Measurements from ENCODE around the gene EFHD1.

EFHD1 gene

GRCh38 chr2:232633413-232634205 lies at the start of gene EFHD1:
Gene EFHD1 (plus strand): TSS chr2:232633604. CDS start chr2:232633705, 101 bp downstream.
- no peak within 1 kb of the TSS for H3K27ac ChIP-seq (ENCODE audit: low read depth, low read length)
- peaks cover 62% of the 10 kb centered on the region for H3K27me3 ChIP-seq (ENCODE audit: control insufficient read depth, insufficient read depth, low read length)
- peak within 1 kb of the TSS; percentile 77 for H3K4me3 ChIP-seq (ENCODE audit: low read depth, low read length)
- peak within 1 kb of the TSS; percentile 68 for H3K9ac ChIP-seq (ENCODE audit: low read length)
- H3K36me3 ChIP-seq (ENCODE audit: control insufficient read depth, insufficient read depth, low read length), result no peaks in the 10 kb centered on the region
- H3K9me3 ChIP-seq (ENCODE audit: control insufficient read depth, insufficient read depth, low read depth, low read length), result no peaks in the 10 kb centered on the region
- H3K4me1 ChIP-seq (ENCODE audit: control insufficient read depth, insufficient read depth, low read length), result no peaks in the 10 kb centered on the region

GRCh38 chr2:232584238-232584637 lies 49.2 kb upstream of the EFHD1 start:
- no peak overlapping the region for H3K27ac ChIP-seq (ENCODE audit: low read depth, low read length)
- H3K27me3 ChIP-seq (ENCODE audit: control insufficient read depth, insufficient read depth, low read length), result no peaks in the 10 kb centered on the region
- no peaks in the 10 kb centered on the region for H3K9me3 ChIP-seq (ENCODE audit: control insufficient read depth, insufficient read depth, low read depth, low read length)
- peaks cover 38% of the 10 kb centered on the region for H3K36me3 ChIP-seq (ENCODE audit: control insufficient read depth, insufficient read depth, low read length)
- 0 out of 2 replicates have a peak, but pooled peaks cover 3% of the 10 kb centered on the region for H3K4me1 ChIP-seq (ENCODE audit: control insufficient read depth, insufficient read depth, low read length)
- H3K9ac ChIP-seq (ENCODE audit: low read length), result no peak overlapping the region
- H3K4me3 ChIP-seq (ENCODE audit: low read depth, low read length), result no peak overlapping the region

- Histone ChIP-seq H3K9ac (ENCODE audit: low read length) (no peak overlapping the region), H3K4me3 (ENCODE audit: low read depth, low read length) (no peak overlapping the region), H3K27me3 (ENCODE audit: control insufficient read depth, insufficient read depth, low read length) (no peaks in the 10 kb centered on the region), H3K36me3 (ENCODE audit: control insufficient read depth, insufficient read depth, low read length) (peaks cover 17% of the 10 kb centered on the region), H3K9me3 (ENCODE audit: control insufficient read depth, insufficient read depth, low read depth, low read length) (no peaks in the 10 kb centered on the region), H3K4me1 (ENCODE audit: control insufficient read depth, insufficient read depth, low read length) (peaks cover 13% of the 10 kb centered on the region), H3K27ac (ENCODE audit: low read depth, low read length) (no peak overlapping the region)
Observed at GRCh38 chr2:232586943-232587505, 46.4 kb upstream of the EFHD1 start.

- H3K36me3 ChIP-seq (ENCODE audit: control insufficient read depth, insufficient read depth, low read length), result peaks cover 13% of the 10 kb centered on the region
- H3K27me3 ChIP-seq (ENCODE audit: control insufficient read depth, insufficient read depth, low read length), result no peaks in the 10 kb centered on the region
- peaks cover 13% of the 10 kb centered on the region for H3K4me1 ChIP-seq (ENCODE audit: control insufficient read depth, insufficient read depth, low read length)
- no peak overlapping the region for H3K9ac ChIP-seq (ENCODE audit: low read length)
- H3K27ac ChIP-seq (ENCODE audit: low read depth, low read length), result no peak overlapping the region
- H3K9me3 ChIP-seq (ENCODE audit: control insufficient read depth, insufficient read depth, low read depth, low read length), result no peaks in the 10 kb centered on the region
- no peak overlapping the region for H3K4me3 ChIP-seq (ENCODE audit: low read depth, low read length)
Observed at GRCh38 chr2:232587512-232587911, 45.9 kb upstream of the EFHD1 start.

GRCh38 chr2:232588031-232588430 lies 45.4 kb upstream of the EFHD1 start:
- Histone ChIP-seq H3K4me1 (ENCODE audit: control insufficient read depth, insufficient read depth, low read length) (peaks cover 13% of the 10 kb centered on the region), H3K36me3 (ENCODE audit: control insufficient read depth, insufficient read depth, low read length) (peaks cover 8% of the 10 kb centered on the region), H3K4me3 (ENCODE audit: low read depth, low read length) (no peak overlapping the region), H3K27me3 (ENCODE audit: control insufficient read depth, insufficient read depth, low read length) (no peaks in the 10 kb centered on the region), H3K9ac (ENCODE audit: low read length) (no peak overlapping the region), H3K27ac (ENCODE audit: low read depth, low read length) (no peak overlapping the region), H3K9me3 (ENCODE audit: control insufficient read depth, insufficient read depth, low read depth, low read length) (no peaks in the 10 kb centered on the region)

- Histone ChIP-seq H3K9ac (ENCODE audit: low read length) (no peak overlapping the region), H3K27me3 (ENCODE audit: control insufficient read depth, insufficient read depth, low read length) (no peaks in the 10 kb centered on the region), H3K27ac (ENCODE audit: low read depth, low read length) (no peak overlapping the region), H3K36me3 (ENCODE audit: control insufficient read depth, insufficient read depth, low read length) (no peaks in the 10 kb centered on the region), H3K4me3 (ENCODE audit: low read depth, low read length) (no peak overlapping the region), H3K4me1 (ENCODE audit: control insufficient read depth, insufficient read depth, low read length) (peaks cover 13% of the 10 kb centered on the region), H3K9me3 (ENCODE audit: control insufficient read depth, insufficient read depth, low read depth, low read length) (no peaks in the 10 kb centered on the region)
Observed at GRCh38 chr2:232588680-232589585, 44.5 kb upstream of the EFHD1 start.

GRCh38 chr2:232592772-232593395 lies 40.5 kb upstream of the EFHD1 start:
- H3K27ac ChIP-seq (ENCODE audit: low read depth, low read length), result no peak overlapping the region
- no peaks in the 10 kb centered on the region for H3K27me3 ChIP-seq (ENCODE audit: control insufficient read depth, insufficient read depth, low read length)
- H3K4me1 ChIP-seq (ENCODE audit: control insufficient read depth, insufficient read depth, low read length), result peaks cover 11% of the 10 kb centered on the region
- H3K4me3 ChIP-seq (ENCODE audit: low read depth, low read length), result no peak overlapping the region
- no peaks in the 10 kb centered on the region for H3K36me3 ChIP-seq (ENCODE audit: control insufficient read depth, insufficient read depth, low read length)
- no peak overlapping the region for H3K9ac ChIP-seq (ENCODE audit: low read length)
- H3K9me3 ChIP-seq (ENCODE audit: control insufficient read depth, insufficient read depth, low read depth, low read length), result no peaks in the 10 kb centered on the region

- no peaks in the 10 kb centered on the region for H3K36me3 ChIP-seq (ENCODE audit: control insufficient read depth, insufficient read depth, low read length)
Observed at GRCh38 chr2:232593982-232594381, 39.4 kb upstream of the EFHD1 start.

GRCh38 chr2:232597362-232598079 lies 35.9 kb upstream of the EFHD1 start:
- Histone ChIP-seq H3K27me3 (ENCODE audit: control insufficient read depth, insufficient read depth, low read length) (no peaks in the 10 kb centered on the region), H3K9ac (ENCODE audit: low read length) (no peak overlapping the region), H3K4me1 (ENCODE audit: control insufficient read depth, insufficient read depth, low read length) (no peaks in the 10 kb centered on the region), H3K36me3 (ENCODE audit: control insufficient read depth, insufficient read depth, low read length) (no peaks in the 10 kb centered on the region), H3K27ac (ENCODE audit: low read depth, low read length) (no peak overlapping the region), H3K4me3 (ENCODE audit: low read depth, low read length) (no peak overlapping the region), H3K9me3 (ENCODE audit: control insufficient read depth, insufficient read depth, low read depth, low read length) (no peaks in the 10 kb centered on the region)

More at GRCh38 chr2:232593982-232594381, 39.4 kb upstream of the EFHD1 start:
- no peak overlapping the region for H3K4me3 ChIP-seq (ENCODE audit: low read depth, low read length)
- peaks cover 11% of the 10 kb centered on the region for H3K4me1 ChIP-seq (ENCODE audit: control insufficient read depth, insufficient read depth, low read length)
- no peak overlapping the region for H3K9ac ChIP-seq (ENCODE audit: low read length)
- H3K9me3 ChIP-seq (ENCODE audit: control insufficient read depth, insufficient read depth, low read depth, low read length), result no peaks in the 10 kb centered on the region
- no peak overlapping the region for H3K27ac ChIP-seq (ENCODE audit: low read depth, low read length)
- H3K27me3 ChIP-seq (ENCODE audit: control insufficient read depth, insufficient read depth, low read length), result no peaks in the 10 kb centered on the region

- no peak overlapping the region for H3K9ac ChIP-seq (ENCODE audit: low read length)
- H3K4me1 ChIP-seq (ENCODE audit: control insufficient read depth, insufficient read depth, low read length), result no peaks in the 10 kb centered on the region
- peaks cover under 1% of the 10 kb centered on the region; the same call in 1 of the 2 replicates for H3K27me3 ChIP-seq (ENCODE audit: control insufficient read depth, insufficient read depth, low read length)
- H3K36me3 ChIP-seq (ENCODE audit: control insufficient read depth, insufficient read depth, low read length), result no peaks in the 10 kb centered on the region
- no peak overlapping the region for H3K27ac ChIP-seq (ENCODE audit: low read depth, low read length)
- no peaks in the 10 kb centered on the region for H3K9me3 ChIP-seq (ENCODE audit: control insufficient read depth, insufficient read depth, low read depth, low read length)
- no peak overlapping the region for H3K4me3 ChIP-seq (ENCODE audit: low read depth, low read length)
Observed at GRCh38 chr2:232598293-232598692, 35.1 kb upstream of the EFHD1 start.

All from HUES6 (cell line).